OCI-LY7 (cell line): Measurements from ENCODE around the gene DSTYK.

Experiments
- EZH2phosphoT487 ChIP-seq: fragments of 200-600 bp; sonication (generic); IDR thresholded peaks from 2 replicates; pipeline ENCODE4 v1.6.1; 2018; ENCODE audit warnings: low read depth, borderline replicate concordance, mild to moderate bottlenecking, mixed run types, antibody characterized with exemption, low read length, moderate library complexity, mixed read lengths
- TF ChIP-seq, protein P1 (sequence below): fragments of 200-600 bp; sonication (generic); conservative IDR thresholded peaks from 2 replicates; pipeline ENCODE4 v1.5.1; 2014; ENCODE audit warnings: mild to moderate bottlenecking, antibody characterized with exemption, low read length, moderate library complexity, mixed read lengths

DNA sequence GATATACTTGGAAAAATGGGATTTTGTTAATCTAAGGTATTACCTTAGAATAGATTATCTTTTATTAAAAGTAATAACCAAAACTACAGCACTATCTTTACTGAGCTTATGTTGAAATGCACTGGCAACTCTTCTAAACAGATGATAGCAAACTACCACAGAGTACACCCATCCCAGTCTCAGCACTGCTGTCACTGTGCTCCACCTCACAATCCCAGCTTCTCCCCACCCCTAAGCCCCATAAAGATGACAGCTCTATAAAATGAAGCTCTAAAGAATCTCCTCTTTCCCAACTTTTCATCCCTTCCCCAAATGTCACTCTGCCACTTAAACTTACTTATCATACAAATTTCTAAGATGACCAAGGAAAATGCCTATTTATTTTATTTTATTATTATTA lies 6.4 kb downstream of the DSTYK start:
- TF ChIP-seq, protein P1, sequence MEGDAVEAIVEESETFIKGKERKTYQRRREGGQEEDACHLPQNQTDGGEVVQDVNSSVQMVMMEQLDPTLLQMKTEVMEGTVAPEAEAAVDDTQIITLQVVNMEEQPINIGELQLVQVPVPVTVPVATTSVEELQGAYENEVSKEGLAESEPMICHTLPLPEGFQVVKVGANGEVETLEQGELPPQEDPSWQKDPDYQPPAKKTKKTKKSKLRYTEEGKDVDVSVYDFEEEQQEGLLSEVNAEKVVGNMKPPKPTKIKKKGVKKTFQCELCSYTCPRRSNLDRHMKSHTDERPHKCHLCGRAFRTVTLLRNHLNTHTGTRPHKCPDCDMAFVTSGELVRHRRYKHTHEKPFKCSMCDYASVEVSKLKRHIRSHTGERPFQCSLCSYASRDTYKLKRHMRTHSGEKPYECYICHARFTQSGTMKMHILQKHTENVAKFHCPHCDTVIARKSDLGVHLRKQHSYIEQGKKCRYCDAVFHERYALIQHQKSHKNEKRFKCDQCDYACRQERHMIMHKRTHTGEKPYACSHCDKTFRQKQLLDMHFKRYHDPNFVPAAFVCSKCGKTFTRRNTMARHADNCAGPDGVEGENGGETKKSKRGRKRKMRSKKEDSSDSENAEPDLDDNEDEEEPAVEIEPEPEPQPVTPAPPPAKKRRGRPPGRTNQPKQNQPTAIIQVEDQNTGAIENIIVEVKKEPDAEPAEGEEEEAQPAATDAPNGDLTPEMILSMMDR, result no peak
- no peak for TF ChIP-seq EZH2phosphoT487
